ENCODE measurements around the gene BTN2A1.
"Not testable (repeated sequence)": the region's sequence is repeated elsewhere in the genome, so short reads cannot be mapped to it uniquely, and the experiment has no call there.

BTN2A1 gene
- total RNA-seq, result 38.1 to 83.5 reads per million in 2 donors

- peak; percentile 51 for DNase-seq
Observed at GRCh38 chr6:26457806-26458688, at the start of gene BTN2A1. Gene BTN2A1, plus strand, starts transcription at chr6:26457955. Its CDS starts 682 bp downstream, at chr6:26458637.

GRCh38 chr6:26408828-26409730, 48.7 kb upstream of the BTN2A1 start:
- no peak for DNase-seq

- DNase-seq, result no peak
Observed at GRCh38 chr6:26411751-26412150, 46.0 kb upstream of the BTN2A1 start.

GRCh38 chr6:26412228-26412627, 45.5 kb upstream of the BTN2A1 start:
- no peak for DNase-seq

GRCh38 chr6:26412954-26413353, 44.8 kb upstream of the BTN2A1 start:
- DNase-seq, result no peak

- DNase-seq, result no peak
Observed at GRCh38 chr6:26414281-26414680, 43.5 kb upstream of the BTN2A1 start.

- DNase-seq, result no peak
Observed at GRCh38 chr6:26415036-26415614, 42.6 kb upstream of the BTN2A1 start.

- DNase-seq, result no peak
Observed at GRCh38 chr6:26415791-26416190, 42.0 kb upstream of the BTN2A1 start.

GRCh38 chr6:26416288-26416687, 41.5 kb upstream of the BTN2A1 start:
- DNase-seq, result no peak

- not testable (repeated sequence) for DNase-seq
Observed at GRCh38 chr6:26418077-26418476, 39.7 kb upstream of the BTN2A1 start.

GRCh38 chr6:26418795-26419194, 39.0 kb upstream of the BTN2A1 start:
- not testable (repeated sequence) for DNase-seq

- no peak for DNase-seq
Observed at GRCh38 chr6:26420688-26421171, 37.0 kb upstream of the BTN2A1 start.

GRCh38 chr6:26421259-26422144, 36.3 kb upstream of the BTN2A1 start:
- DNase-seq, result peak; percentile 28

- no peak for DNase-seq
Observed at GRCh38 chr6:26422329-26422728, 35.4 kb upstream of the BTN2A1 start.

- no peak for DNase-seq
Observed at GRCh38 chr6:26426691-26427450, 30.9 kb upstream of the BTN2A1 start.

- DNase-seq, result no peak
Observed at GRCh38 chr6:26427451-26427809, 30.3 kb upstream of the BTN2A1 start.

- DNase-seq, result no peak
Observed at GRCh38 chr6:26428206-26428605, 29.5 kb upstream of the BTN2A1 start.

GRCh38 chr6:26430787-26431186, 27.0 kb upstream of the BTN2A1 start:
- DNase-seq, result no peak

GRCh38 chr6:26431258-26432172, 26.2 kb upstream of the BTN2A1 start:
- DNase-seq, result no peak

GRCh38 chr6:26432627-26433201, 25.0 kb upstream of the BTN2A1 start:
- no peak for DNase-seq

All from T-helper 9 cell (primary cell).